ENCODE data around the gene TMEM115. TPM values are rescaled to one million over a fixed set of nuclear protein-coding genes. Genes with fewer than 3 reads are reported as not detected.
A peak's percentile ranks its signal among the peaks of the same experiment; 100 is the strongest.

Gene TMEM115
- polyA plus RNA-seq, 4 donors = 24.8 to 49.1 (median 31.0) TPM

- H3K36me3 ChIP-seq (ENCODE audit: control insufficient read depth in 3 of 3, insufficient read depth in 2 of 3, low read depth in 1 of 3, low read length in 3 of 3) = peaks cover 9 to 78% (median 11%) of the 10 kb centered on the region in 3 donors
- 87 to 92% (median 92%) methylated on average over 12 of the region's 12 CpGs for WGBS, 3 donors
- peaks cover 12 to 53% (median 28%) of the 10 kb centered on the region in 3 donors for H3K4me1 ChIP-seq (ENCODE audit: control insufficient read depth in 3 of 3, insufficient read depth in 2 of 3, low read depth in 1 of 3, low read length in 2 of 3)
- H3K27me3 ChIP-seq (ENCODE audit: control insufficient read depth in 3 of 3, insufficient read depth in 3 of 3, low read length in 3 of 3) = no peaks in the 10 kb centered on the region
- no peak for DNase-seq
- no peaks in the 10 kb centered on the region for H3K9me3 ChIP-seq (ENCODE audit: control insufficient read depth in 2 of 2, insufficient read depth in 1 of 2, low read depth in 1 of 2, low read length in 1 of 2)
- H3K27ac ChIP-seq (ENCODE audit: low read depth in 1 of 3, low read length in 2 of 3) = peak overlapping the region in 1 of 3 donors; percentile 4
- no peak overlapping the region for H3K4me3 ChIP-seq (ENCODE audit: low read depth in 1 of 3, low read length in 3 of 3)
- no peak for FAIRE-seq
Measured at GRCh38 chr3:50353245-50354004, 5.9 kb downstream of the TMEM115 start.

- DNase-seq = peak in 1 of 2 donors; percentile 51
- no peaks in the 10 kb centered on the region for H3K9me3 ChIP-seq (ENCODE audit: control insufficient read depth in 2 of 2, insufficient read depth in 1 of 2, low read depth in 1 of 2, low read length in 1 of 2)
- peaks cover 9 to 78% (median 12%) of the 10 kb centered on the region in 3 donors for H3K36me3 ChIP-seq (ENCODE audit: control insufficient read depth in 3 of 3, insufficient read depth in 2 of 3, low read depth in 1 of 3, low read length in 3 of 3)
- no peak for FAIRE-seq
- H3K27me3 ChIP-seq (ENCODE audit: control insufficient read depth in 3 of 3, insufficient read depth in 3 of 3, low read length in 3 of 3) = no peaks in the 10 kb centered on the region
- no peak overlapping the region for H3K4me3 ChIP-seq (ENCODE audit: low read depth in 1 of 3, low read length in 3 of 3)
- WGBS, 3 donors = 9 to 30% (median 26%) methylated on average over 2 of the region's 2 CpGs
- peak overlapping the region in 1 of 3 donors; percentile 4 for H3K27ac ChIP-seq (ENCODE audit: low read depth in 1 of 3, low read length in 2 of 3)
- peaks cover 12 to 46% (median 21%) of the 10 kb centered on the region in 3 donors for H3K4me1 ChIP-seq (ENCODE audit: control insufficient read depth in 3 of 3, insufficient read depth in 2 of 3, low read depth in 1 of 3, low read length in 2 of 3)
Measured at GRCh38 chr3:50352781-50353180, 6.5 kb downstream of the TMEM115 start.

GRCh38 chr3:50351323-50351697 lies 8.0 kb downstream of the TMEM115 start:
- no peak for FAIRE-seq
- Histone ChIP-seq H3K9me3 (ENCODE audit: control insufficient read depth in 2 of 2, insufficient read depth in 1 of 2, low read depth in 1 of 2, low read length in 1 of 2) (no peaks in the 10 kb centered on the region), H3K27me3 (ENCODE audit: control insufficient read depth in 3 of 3, insufficient read depth in 3 of 3, low read length in 3 of 3) (no peaks in the 10 kb centered on the region), H3K36me3 (ENCODE audit: control insufficient read depth in 3 of 3, insufficient read depth in 2 of 3, low read depth in 1 of 3, low read length in 3 of 3) (peaks cover 9 to 69% (median 12%) of the 10 kb centered on the region in 3 donors), H3K4me1 (ENCODE audit: control insufficient read depth in 3 of 3, insufficient read depth in 2 of 3, low read depth in 1 of 3, low read length in 2 of 3) (peaks cover 9 to 32% (median 10%) of the 10 kb centered on the region in 3 donors), H3K4me3 (ENCODE audit: low read depth in 1 of 3, low read length in 3 of 3) (peak overlapping the region; percentile 24 to 92 (median 55)), H3K27ac (ENCODE audit: low read depth in 1 of 3, low read length in 2 of 3) (peak overlapping the region in 1 of 3 donors; percentile 97)
- DNase-seq = no peak
- WGBS, 3 donors = 45 to 52% (median 49%) methylated on average over 11 of the region's 11 CpGs

DNA sequence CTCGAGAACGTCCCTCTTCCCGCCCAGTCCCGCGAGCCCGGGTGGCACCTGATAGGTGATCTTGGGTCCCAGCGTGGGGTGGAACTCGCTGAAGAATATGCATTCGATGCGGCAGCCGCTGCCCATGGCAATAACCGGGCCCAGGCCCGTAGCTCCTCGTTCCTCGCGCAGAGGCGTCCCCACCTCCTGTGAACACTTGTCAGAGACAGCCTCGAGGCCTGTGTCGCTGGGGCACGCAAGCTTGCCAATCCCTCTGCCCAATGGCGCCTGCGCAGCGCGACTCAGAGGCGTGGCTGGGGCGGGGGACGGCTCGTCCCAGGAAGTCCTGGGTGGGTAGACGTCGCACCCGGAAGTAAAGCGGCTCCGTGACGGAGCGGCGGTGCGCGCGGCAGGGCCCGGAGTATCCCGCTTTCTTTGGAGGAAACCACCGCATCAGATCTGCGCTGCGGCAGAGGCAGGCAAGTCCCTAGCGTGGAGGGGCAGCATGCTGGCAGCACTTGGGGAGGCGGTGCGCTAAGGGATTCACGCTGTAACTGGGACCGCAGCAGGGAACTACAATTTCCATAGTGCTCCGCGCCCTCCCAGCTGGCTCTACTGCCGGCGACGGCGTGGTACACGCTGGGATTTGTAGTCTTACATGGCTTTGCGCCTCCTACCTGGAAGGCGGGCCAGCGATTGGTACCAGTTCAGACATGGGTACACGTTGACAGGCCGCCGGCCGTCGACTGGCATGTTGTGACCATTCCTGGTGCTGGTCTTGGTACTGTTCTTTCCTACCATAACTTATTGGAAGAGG lies 8.6 kb downstream of the TMEM115 start, which contains the start of the genes CYB561D2 and NPRL2:
TSS of gene CYB561D2 (plus strand) at position 336 of the 796 bp plus-strand sequence. CDS start 572 bp downstream, outside the sequence.
TSS of gene NPRL2 (minus strand) at position 249 of the 796 bp plus-strand sequence. CDS start at position 126, 123 bp downstream.
- DNase-seq = peak; percentile 97 to 99
- peaks cover 5 to 28% (median 10%) of the 10 kb centered on the region in 3 donors for H3K4me1 ChIP-seq (ENCODE audit: control insufficient read depth in 3 of 3, insufficient read depth in 2 of 3, low read depth in 1 of 3, low read length in 2 of 3)
- no peaks in the 10 kb centered on the region for H3K27me3 ChIP-seq (ENCODE audit: control insufficient read depth in 3 of 3, insufficient read depth in 3 of 3, low read length in 3 of 3)
- H3K9me3 ChIP-seq (ENCODE audit: control insufficient read depth in 2 of 2, insufficient read depth in 1 of 2, low read depth in 1 of 2, low read length in 1 of 2) = no peaks in the 10 kb centered on the region
- H3K4me3 ChIP-seq (ENCODE audit: low read depth in 1 of 3, low read length in 3 of 3) = peak within 1 kb of the TSS; percentile 34 to 92 (median 55)
- peak within 1 kb of the TSS; percentile 79 to 97 (median 92) for H3K27ac ChIP-seq (ENCODE audit: low read depth in 1 of 3, low read length in 2 of 3)
- FAIRE-seq = no peak
- WGBS, 3 donors = 0% methylated on average over 61 to 64 of the region's 64 CpGs
- H3K36me3 ChIP-seq (ENCODE audit: control insufficient read depth in 3 of 3, insufficient read depth in 2 of 3, low read depth in 1 of 3, low read length in 3 of 3) = peaks cover 9 to 63% (median 12%) of the 10 kb centered on the region in 3 donors

- H3K36me3 ChIP-seq (ENCODE audit: control insufficient read depth in 3 of 3, insufficient read depth in 2 of 3, low read depth in 1 of 3, low read length in 3 of 3) = peaks cover 9 to 58% (median 11%) of the 10 kb centered on the region in 3 donors
- no peak for DNase-seq
- no peaks in the 10 kb centered on the region for H3K9me3 ChIP-seq (ENCODE audit: control insufficient read depth in 2 of 2, insufficient read depth in 1 of 2, low read depth in 1 of 2, low read length in 1 of 2)
- no peaks in the 10 kb centered on the region for H3K27me3 ChIP-seq (ENCODE audit: control insufficient read depth in 3 of 3, insufficient read depth in 3 of 3, low read length in 3 of 3)
- peak overlapping the region; percentile 79 to 97 (median 92) for H3K27ac ChIP-seq (ENCODE audit: low read depth in 1 of 3, low read length in 2 of 3)
- H3K4me1 ChIP-seq (ENCODE audit: control insufficient read depth in 3 of 3, insufficient read depth in 2 of 3, low read depth in 1 of 3, low read length in 2 of 3) = peaks cover 2 to 28% (median 10%) of the 10 kb centered on the region in 3 donors
- H3K4me3 ChIP-seq (ENCODE audit: low read depth in 1 of 3, low read length in 3 of 3) = peak overlapping the region in 2 of 3 donors; percentile 55 to 92
- WGBS, 3 donors = 14 to 28% (median 20%) methylated on average over 7 of the region's 7 CpGs
- FAIRE-seq = no peak
Measured at GRCh38 chr3:50350213-50350526, 9.2 kb downstream of the TMEM115 start.

GRCh38 chr3:50347187-50347813 lies 12.0 kb downstream of the TMEM115 start:
- DNase-seq = peak; percentile 73 to 83
- Histone ChIP-seq H3K4me1 (ENCODE audit: control insufficient read depth in 3 of 3, insufficient read depth in 2 of 3, low read depth in 1 of 3, low read length in 2 of 3) (peaks cover 2 to 29% (median 10%) of the 10 kb centered on the region in 3 donors), H3K36me3 (ENCODE audit: control insufficient read depth in 3 of 3, insufficient read depth in 2 of 3, low read depth in 1 of 3, low read length in 3 of 3) (peaks cover 0 to 40% (median 2%) of the 10 kb centered on the region in 3 donors), H3K9me3 (ENCODE audit: control insufficient read depth in 2 of 2, insufficient read depth in 1 of 2, low read depth in 1 of 2, low read length in 1 of 2) (no peaks in the 10 kb centered on the region), H3K27me3 (ENCODE audit: control insufficient read depth in 3 of 3, insufficient read depth in 3 of 3, low read length in 3 of 3) (no peaks in the 10 kb centered on the region), H3K4me3 (ENCODE audit: low read depth in 1 of 3, low read length in 3 of 3) (no peak overlapping the region), H3K27ac (ENCODE audit: low read depth in 1 of 3, low read length in 2 of 3) (no peak overlapping the region)
- no peak for FAIRE-seq
- WGBS, 3 donors = 26 to 27% (median 27%) methylated on average over 14 of the region's 14 CpGs

DNA sequence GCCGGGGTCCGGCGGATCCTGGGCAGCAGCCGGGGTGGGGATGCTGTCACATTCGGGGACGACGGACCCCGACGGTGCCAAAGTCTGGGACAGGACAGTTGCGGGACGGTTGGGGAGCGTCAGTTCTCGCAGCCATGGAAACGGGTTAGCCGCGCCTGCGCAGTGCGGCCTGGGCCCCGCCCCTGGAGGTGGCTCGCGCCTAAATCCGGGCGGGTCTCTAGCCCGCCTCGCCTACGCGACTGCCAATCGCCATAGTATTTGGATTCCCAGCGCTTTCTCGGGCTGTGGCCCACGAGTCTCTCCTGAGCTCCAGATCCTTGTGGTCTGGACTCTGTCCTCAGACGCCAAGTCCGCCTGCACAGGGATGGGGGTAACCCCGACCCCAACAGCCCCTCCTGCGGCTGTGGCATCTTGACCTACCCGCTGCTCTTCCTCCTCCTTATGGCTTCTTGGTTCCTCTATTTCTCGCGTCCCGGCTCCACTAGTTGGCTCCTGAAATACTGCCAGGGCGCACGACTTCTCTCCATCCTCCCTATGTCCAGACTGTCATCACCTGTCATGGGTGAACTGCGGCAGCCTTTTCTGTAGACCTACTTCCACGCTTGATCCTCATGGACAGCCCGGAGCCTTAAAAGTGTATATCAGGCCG lies 13.6 kb downstream of the TMEM115 start, which contains the start of gene ZMYND10:
TSS of gene ZMYND10 (minus strand) at position 147 of the 649 bp plus-strand sequence. CDS start 153 bp downstream, outside the sequence.
- H3K36me3 ChIP-seq (ENCODE audit: control insufficient read depth in 3 of 3, insufficient read depth in 2 of 3, low read depth in 1 of 3, low read length in 3 of 3) = peaks cover 0 to 31% (median 2%) of the 10 kb centered on the region in 3 donors
- DNase-seq = peak; percentile 40 to 57
- H3K9me3 ChIP-seq (ENCODE audit: control insufficient read depth in 2 of 2, insufficient read depth in 1 of 2, low read depth in 1 of 2, low read length in 1 of 2) = no peaks in the 10 kb centered on the region
- WGBS, 3 donors = 7 to 11% (median 9%) methylated on average over 43 to 45 of the region's 45 CpGs
- peaks cover 0 to 13% (median 0%) of the 10 kb centered on the region in 3 donors for H3K27me3 ChIP-seq (ENCODE audit: control insufficient read depth in 3 of 3, insufficient read depth in 3 of 3, low read length in 3 of 3)
- H3K4me1 ChIP-seq (ENCODE audit: control insufficient read depth in 3 of 3, insufficient read depth in 2 of 3, low read depth in 1 of 3, low read length in 2 of 3) = peaks cover 2 to 27% (median 10%) of the 10 kb centered on the region in 3 donors
- peak within 1 kb of the TSS in 1 of 3 donors; percentile 22 for H3K4me3 ChIP-seq (ENCODE audit: low read depth in 1 of 3, low read length in 3 of 3)
- FAIRE-seq = no peak
- no peak within 1 kb of the TSS for H3K27ac ChIP-seq (ENCODE audit: low read depth in 1 of 3, low read length in 2 of 3)
